GM18505 (cell line): ENCODE data around the gene LHX3.

ENCODE experiments used
- ATAC-seq: cut with Tn5 transposase; IDR thresholded peaks from one replicate; pipeline ENCODE4 v1.9.1; 2021; ENCODE audit not compliant: unreplicated experiment
- POLR2A ChIP-seq: IDR thresholded peaks from 4 replicates; pipeline ENCODE4 v1.6.1; 2011; ENCODE audit warnings: borderline replicate concordance; ENCODE audit not compliant: insufficient read depth, insufficient read length; ENCODE audit errors: extremely low read depth

The LHX3 gene

DNA sequence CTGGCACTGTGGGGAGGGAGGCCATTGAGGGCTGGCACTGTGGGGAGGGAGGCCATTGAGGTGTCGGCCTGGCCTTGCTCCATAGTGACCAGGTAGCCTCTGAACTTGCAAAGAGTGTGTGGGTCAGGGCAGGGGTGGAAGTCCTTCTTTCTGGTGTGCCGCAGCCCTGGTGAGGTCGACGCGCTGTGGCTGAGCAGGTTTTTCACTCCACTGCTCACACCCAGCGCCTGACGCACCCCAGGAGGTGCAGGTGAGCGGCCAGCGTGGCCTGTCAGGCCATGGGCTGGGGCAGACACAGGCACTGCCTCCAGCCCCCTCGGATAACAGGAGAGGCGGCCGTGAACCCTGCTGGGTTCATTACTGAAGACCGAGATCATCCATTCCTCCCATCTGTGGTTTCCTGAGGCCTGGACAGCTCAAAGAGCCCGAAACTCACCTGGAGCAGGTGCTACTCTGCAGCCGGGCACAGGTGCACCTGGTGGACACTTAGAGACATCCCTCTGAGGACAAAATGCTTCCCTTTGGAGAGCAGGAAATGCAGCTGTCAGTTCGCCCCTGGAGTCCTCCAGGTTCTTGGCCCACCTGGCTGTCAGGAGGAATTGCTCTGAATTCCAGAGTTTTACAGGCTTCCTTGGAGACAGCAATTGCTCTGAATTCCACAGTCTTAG, 32.4 kb downstream of the LHX3 start:
- TF ChIP-seq POLR2A: no peak
- no peak for ATAC-seq

DNA sequence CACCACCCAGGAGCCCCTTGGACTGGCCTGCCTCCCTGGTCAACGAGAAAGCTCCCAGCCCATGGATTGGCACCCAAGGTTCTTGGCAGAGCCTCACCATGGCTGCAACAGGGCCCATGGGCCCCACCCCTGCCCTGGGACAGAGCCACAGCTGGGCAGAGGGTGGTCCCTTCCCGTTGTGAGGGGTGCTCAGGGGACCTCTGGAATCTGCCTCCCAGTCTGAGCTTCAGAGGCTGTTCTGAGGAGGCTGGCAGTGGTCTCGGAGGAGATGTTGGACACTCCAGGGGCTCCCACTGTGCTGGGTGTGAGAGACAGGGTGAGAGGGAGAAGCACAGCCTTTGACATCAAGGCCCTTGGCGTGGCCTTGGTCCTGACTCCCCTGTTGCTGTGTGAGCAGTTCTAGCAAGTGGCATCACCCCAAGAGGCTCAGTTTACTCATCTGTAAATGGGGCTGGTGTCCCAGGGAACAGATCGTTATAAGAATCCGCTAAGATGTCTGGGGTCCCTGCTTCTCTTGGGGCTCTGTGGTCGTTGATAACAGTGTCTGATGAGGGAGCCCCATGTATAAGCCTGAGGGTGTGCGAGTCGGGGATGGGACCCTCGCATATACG, 33.0 kb downstream of the LHX3 start:
- no peak for TF ChIP-seq POLR2A
- no peak for ATAC-seq

DNA sequence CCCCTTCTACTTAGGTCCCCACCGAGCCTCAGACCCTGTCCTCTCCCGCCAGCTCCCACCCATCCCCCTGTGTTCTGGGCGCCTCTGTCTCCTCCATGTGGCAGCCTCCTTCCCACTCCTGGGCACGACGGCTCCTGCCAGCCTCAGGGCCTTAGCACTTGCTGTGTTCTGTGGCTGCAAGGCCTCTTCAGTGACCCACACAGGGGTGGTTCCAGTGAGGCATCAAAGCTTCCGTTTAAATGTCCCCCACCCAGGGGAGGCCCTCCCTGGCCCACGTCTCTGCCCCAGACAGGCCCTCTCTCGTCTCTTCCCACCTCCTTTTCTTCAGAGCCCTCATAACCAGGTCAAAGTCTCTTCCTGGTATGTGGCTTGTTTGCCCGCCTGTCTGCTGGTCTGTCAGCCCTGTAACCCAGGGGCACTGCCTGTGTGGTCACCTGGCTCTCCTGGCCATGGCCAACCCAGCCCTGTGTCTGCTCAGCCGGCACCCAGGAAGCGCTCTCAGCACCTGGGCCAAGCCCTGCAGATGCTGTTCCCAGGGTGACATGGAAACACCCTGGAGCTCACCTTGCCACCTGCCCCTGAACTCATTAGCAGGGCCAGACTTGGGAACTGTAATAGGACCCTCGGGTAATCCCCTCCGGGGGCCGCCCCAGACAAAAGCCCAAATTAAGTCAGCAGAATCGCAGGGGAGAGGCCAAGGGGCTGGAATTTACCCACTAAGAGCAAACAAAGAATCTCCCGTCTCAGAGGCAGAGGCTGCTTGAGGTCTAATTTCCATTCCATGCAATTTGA, 33.7 kb downstream of the LHX3 start:
- no peak for ATAC-seq
- TF ChIP-seq POLR2A: no peak

DNA sequence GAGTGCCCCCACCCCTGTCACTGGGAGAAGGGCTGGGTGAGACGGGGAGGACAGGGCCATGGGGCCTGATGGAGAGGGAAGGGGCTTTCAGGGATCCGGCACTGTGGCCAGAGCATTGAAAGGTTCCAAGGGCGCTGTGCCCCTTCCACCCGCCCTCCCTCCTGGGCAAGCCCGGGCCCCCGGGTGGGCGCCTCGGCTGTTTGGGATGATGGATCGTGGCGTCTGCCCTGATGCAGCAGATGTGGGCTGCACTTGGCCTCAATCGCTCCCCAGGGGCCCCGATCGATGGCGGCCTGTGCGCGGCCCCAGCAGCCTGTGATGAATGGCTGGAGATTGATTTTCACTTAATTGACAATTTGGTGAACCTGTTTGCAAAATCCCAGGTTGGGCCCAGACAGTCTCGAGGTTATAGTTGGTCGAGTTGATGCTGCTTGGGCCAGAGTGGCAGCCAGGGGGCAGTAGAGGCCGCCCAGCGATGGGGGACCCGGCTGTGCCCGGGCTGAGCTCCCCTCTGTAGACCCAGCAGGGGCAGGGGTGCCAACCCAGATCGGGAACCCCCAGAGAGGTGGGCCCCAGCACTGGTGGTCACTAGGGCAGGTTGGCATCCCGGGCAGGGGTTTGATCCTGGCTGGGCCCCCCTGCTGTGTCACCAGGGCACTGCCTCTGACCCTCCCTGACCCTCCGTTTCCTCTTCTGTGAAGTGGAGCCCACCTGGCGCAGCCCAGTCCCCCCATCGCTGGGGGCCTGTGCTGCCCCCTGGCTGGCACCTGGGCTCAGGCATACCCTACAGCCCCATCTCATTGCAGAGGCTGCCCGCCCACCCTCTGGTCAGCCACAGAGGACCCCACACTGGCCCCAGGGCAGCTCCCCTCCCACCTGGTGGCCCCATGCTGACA, 34.7 kb downstream of the LHX3 start:
- no peak for ATAC-seq
- no peak for TF ChIP-seq POLR2A

DNA sequence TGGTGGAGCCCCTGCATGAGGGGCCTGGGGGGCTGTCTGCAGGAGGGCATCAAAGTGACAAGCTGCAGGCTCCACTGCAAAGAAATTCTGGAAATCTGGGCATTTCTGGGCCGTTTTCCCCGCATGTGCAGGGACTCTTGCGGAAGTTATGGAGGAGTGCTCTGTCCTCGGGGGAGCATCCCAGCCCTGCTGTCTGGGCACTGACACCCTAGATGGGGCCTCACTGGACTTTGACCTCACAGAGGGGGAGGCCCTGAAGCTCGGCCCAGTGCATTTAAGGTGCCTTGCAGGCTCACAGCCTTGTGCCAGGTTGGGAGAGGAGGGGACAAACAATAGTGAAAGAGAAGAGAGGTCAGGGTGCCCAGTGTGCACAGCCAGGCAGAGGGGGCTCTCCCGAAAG, 35.4 kb downstream of the LHX3 start:
- ATAC-seq: no peak
- TF ChIP-seq POLR2A: no peak

DNA sequence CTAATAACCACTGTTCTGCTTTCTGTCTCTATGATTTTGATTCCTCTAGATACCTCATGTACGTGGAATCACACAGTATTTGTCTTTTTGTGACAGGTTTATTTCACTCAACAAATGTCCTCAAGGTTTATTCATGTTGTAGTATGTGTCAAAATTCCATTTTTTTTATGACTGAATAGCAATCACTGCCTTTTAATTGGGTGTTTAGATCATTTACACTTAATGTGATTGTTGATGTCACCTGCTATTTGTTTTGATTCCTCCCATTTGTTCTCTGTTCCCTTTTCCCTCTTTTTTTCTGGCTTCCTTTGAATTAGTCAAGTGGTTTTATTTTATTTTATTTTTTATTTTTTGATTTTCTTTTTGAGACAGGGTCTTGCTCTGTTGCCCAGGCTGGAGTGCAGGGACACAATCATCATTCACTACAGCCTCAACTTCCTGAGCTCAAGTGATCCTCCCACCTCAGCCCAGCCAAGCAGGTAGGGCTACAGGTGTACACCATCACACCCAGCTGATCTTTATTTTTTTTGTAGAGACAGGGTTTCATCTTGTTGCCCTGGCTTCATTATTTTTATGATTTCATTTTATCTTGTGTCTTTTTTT, 41.6 kb downstream of the LHX3 start:
- ATAC-seq: no peak
- TF ChIP-seq POLR2A: no peak

DNA sequence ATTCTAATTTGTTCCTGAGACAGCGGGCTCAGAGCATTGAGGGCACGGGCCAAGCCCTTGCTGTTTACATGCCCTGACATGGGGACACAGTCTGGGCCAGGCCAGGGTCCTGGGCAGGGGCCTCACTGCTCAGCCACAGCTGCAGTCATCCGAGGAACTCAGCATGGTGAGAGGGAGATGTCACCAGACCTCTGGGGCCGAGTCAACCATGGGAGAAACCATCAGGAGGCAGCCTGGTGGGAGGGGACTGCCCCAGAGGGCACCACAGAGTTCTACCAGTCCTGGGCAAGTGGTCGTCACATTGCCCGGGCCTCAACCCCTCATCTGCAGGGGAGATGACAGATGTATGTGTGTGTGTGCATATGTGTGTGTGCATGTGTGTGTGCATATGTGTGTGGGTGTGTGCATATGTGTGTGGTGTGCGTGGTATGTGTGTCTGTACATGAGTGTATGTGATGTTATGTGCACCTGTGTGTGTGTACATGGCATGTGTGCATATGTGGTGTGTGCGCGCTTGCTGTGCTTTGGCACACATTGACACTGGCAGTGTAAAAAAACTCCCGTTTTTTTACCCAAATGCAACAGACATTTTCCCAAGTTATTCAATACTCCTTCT, 43.8 kb downstream of the LHX3 start:
- TF ChIP-seq POLR2A: no peak
- no peak for ATAC-seq

DNA sequence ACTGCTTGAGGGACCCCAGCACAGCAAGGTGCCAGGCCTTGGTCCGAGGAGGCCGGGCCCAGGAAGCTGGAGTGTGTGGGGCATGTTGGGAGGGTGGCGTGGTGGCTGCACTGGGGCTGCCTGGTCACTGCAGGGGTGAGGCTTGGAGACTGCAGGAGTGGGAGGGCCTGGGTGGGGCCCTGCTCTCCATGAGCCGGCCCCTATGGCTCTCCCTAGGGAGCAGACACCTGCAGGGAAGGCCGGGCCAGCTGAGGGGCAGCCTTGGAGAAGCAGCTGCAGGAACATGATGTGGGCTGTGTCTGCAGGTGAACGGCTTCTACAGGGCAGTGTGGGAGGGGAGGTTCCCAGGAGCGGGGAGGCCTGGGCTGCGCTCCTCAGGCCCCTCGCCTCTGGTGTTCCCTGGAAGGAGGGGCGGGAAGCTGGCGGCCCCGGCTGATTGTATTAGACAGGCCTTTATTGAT, 44.5 kb downstream of the LHX3 start:
- TF ChIP-seq POLR2A: no peak
- ATAC-seq: no peak

DNA sequence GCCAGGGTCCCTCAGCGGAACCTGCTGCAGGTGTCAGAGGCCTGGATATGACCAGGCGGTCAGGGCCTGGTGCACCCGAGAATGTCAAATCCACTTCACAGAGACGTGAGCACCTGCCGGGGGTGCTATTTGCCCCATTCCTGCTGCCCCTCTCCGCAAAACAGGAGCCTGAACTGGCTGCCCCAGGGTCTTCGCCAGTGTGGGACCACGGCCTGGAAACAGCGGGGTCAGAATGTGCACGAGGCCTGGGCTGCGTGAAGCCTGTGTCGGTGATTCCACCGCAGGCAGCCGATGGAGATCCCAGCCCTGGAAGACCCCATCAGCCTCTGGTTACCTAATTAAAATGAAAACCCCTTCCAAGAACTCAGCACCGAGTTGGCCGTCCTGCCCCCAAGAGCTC, 45.1 kb downstream of the LHX3 start:
- no peak for ATAC-seq
- TF ChIP-seq POLR2A: no peak

DNA sequence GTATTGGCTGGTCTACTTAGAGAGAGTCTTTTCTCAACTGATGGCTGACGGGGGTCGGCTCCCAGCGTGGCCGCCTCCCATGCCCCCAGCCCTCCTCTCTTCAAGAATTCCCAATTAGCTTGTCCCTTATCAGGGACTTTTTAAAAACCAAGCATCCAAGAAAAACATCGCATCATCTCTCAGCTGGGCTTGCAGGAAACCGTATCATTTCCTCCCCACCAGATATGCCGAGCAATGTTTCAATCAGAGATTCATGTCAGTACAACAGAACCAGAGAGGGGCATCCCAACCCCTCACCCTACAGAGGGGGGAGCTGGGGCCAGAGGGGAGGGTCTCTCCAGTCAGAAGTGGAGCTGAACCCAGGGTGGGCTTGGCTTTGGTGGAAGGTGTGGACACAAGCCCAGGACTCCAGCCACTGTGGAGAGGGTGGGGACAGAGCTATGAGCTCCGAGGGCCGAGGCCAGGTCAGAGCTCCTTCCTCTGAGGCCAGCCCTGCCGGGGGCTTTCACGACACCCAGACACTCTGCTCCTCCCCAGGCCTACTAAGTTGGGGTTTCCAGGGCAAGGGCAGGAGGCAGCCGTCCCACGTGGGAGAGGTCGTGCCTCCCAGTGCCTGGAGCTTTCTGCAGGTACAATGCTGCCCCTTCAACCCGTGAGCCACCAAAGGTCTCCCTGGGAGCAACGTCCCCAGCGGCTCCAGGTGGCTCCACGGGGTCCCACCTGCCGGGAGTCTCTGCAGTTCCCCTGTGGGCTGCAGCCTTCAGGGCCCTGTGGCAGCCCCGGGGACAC, 47.3 kb downstream of the LHX3 start:
- no peak for ATAC-seq
- TF ChIP-seq POLR2A: no peak

DNA sequence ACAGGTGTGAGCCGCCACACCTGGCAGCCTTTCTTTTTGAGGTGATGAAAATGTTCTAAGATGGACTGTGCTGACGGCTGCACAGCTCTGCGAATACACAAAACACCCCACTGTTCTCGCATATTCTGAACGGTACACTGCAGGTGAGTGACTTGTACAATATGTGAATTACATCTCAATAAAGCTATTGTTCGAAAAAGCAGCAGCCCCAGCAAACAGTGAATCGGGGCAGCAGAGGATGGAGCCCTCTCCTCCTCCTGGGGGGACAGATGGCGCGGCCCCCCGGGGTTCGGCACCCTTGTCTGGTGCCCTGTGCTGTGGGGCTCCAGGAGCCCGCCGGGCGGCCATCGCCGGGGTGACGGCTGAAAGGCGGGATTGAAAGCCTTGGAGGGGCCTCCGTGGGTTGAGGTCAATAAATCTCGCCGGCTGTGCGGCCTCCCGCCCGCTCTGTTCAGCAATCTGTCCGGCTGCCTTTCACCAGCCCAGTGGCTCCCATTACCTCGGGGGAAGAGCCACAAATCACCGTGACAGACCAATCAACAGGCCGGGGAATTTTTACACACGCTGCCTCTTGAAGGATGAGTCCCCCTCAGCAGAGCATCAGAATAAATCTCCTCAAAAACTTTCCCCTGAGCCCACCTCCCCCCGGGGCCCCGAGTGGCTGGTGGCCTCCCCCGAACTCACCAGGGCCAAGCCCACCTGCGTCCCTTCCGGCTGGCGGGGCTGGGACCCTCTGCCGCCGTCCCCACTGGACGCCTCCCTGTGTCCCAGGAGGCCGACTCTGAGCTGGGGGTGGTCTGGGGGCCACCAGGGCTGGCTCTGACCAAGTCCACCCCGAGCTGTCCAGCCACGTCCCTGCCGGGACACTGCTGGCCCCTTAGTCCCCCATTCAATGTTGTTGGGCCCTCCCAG, 48.5 kb downstream of the LHX3 start:
- ATAC-seq: no peak
- TF ChIP-seq POLR2A: no peak

DNA sequence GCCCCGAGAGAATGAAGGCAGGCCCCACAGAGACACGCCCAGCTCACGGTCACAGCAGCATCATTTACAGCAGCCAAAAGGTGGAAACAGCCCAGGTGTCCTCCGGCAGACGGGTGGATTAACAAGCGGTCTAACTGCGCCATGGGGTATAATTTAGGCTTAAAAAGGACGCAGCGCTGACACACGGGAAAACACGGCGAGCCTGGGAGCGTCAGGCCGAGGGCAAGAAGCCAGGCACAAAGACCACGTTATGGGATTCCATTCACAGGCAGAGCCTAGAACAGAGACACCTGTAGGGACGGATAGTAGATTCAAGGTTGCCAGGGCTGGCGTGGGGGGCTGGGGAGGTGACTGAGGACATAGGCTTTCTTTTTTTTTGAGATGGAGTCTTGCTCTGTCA, 49.4 kb downstream of the LHX3 start:
- ATAC-seq: no peak
- TF ChIP-seq POLR2A: no peak
